DOHH2 (cell line): ENCODE data around the gene CLTA.

Experiments
- H3F3A ChIP-seq: fragments of 200-600 bp; sonication (generic), shearing (Covaris generic); 2 replicates; pipeline ENCODE4 v1.6.0; 2016; ENCODE audit warnings: antibody characterized with exemption, mild to moderate bottlenecking; ENCODE audit not compliant: control insufficient read depth, insufficient read depth
- H3K27ac ChIP-seq: fragments of 200-600 bp; sonication (generic); 2 replicates; pipeline ENCODE4 v1.5.1; 2014; ENCODE audit warnings: low read depth, mild to moderate bottlenecking, low read length, moderate library complexity
- H3K27me3 ChIP-seq: fragments of 200-600 bp; sonication (generic); 2 replicates; pipeline ENCODE4 v1.6.1; 2014; ENCODE audit warnings: mild to moderate bottlenecking, low read length, mixed read lengths; ENCODE audit not compliant: control insufficient read depth
- H3K36me3 ChIP-seq: fragments of 200-600 bp; sonication (generic); 2 replicates; pipeline ENCODE4 v1.6.1; 2014; ENCODE audit warnings: mild to moderate bottlenecking, low read length, moderate library complexity, mixed read lengths; ENCODE audit not compliant: control insufficient read depth
- H3K4me1 ChIP-seq: fragments of 200-600 bp; sonication (generic); 2 replicates; pipeline ENCODE4 v1.6.1; 2014; ENCODE audit warnings: mild to moderate bottlenecking, low read length, mixed read lengths; ENCODE audit not compliant: control insufficient read depth
- H3K4me2 ChIP-seq: fragments of 200-600 bp; sonication (generic); 2 replicates; pipeline ENCODE4 v1.6.0; 2014; ENCODE audit warnings: mild to moderate bottlenecking, low read length, moderate library complexity
- H3K4me3 ChIP-seq: fragments of 200-600 bp; sonication (generic); 2 replicates; pipeline ENCODE4 v1.5.1; 2014; ENCODE audit warnings: mild to moderate bottlenecking, low read length, mixed read lengths
- H3K79me2 ChIP-seq: fragments of 200-600 bp; sonication (generic); 2 replicates; pipeline ENCODE4 v1.6.1; 2014; ENCODE audit warnings: mild to moderate bottlenecking, low read length, mixed read lengths; ENCODE audit not compliant: control insufficient read depth
- H3K9me2 ChIP-seq: fragments of 200-600 bp; sonication (generic); replicated peaks from 2 replicates; pipeline ENCODE4 v1.6.1; 2014; ENCODE audit warnings: mild to moderate bottlenecking, low read length, mixed read lengths; ENCODE audit not compliant: control insufficient read depth
- H3K9me3 ChIP-seq: fragments of 200-600 bp; sonication (generic); 2 replicates; pipeline ENCODE4 v1.6.1; 2014; ENCODE audit warnings: antibody characterized with exemption, low read length, mixed read lengths; ENCODE audit not compliant: control insufficient read depth, insufficient read depth
- H4K20me1 ChIP-seq: fragments of 200-600 bp; sonication (generic); 2 replicates; pipeline ENCODE4 v1.6.0; 2014; ENCODE audit warnings: low read depth, mild to moderate bottlenecking, antibody characterized with exemption, low read length, moderate library complexity; ENCODE audit not compliant: control insufficient read depth, insufficient read depth
- CTCF ChIP-seq: fragments of 200-600 bp; sonication (generic); IDR thresholded peaks from one replicate; pipeline ENCODE4 v1.5.1; 2014; ENCODE audit warnings: antibody characterized with exemption, mild to moderate bottlenecking, low read depth, low read length; ENCODE audit not compliant: poor library complexity, severe bottlenecking
- EZH2phosphoT487 ChIP-seq: fragments of 200-600 bp; sonication (generic); IDR thresholded peaks from 2 replicates; pipeline ENCODE4 v1.6.1; 2017; ENCODE audit warnings: borderline replicate concordance, mild to moderate bottlenecking, antibody characterized with exemption, low read length, moderate library complexity, mixed read lengths

Gene CLTA

GRCh38 chr9:36145970-36146369 is 44.8 kb upstream of the CLTA start:
- Histone ChIP-seq H3F3A (no peaks in the 10 kb centered on the region), H3K9me2 (no peaks in the 10 kb centered on the region), H3K27me3 (peaks cover 5% of the 10 kb centered on the region), H3K27ac (no peak overlapping the region), H3K4me1 (peaks cover 3% of the 10 kb centered on the region), H4K20me1 (no peaks in the 10 kb centered on the region), H3K9me3 (no peaks in the 10 kb centered on the region), H3K79me2 (no peaks in the 10 kb centered on the region), H3K4me2 (no peak overlapping the region), H3K36me3 (no peaks in the 10 kb centered on the region), H3K4me3 (no peak overlapping the region)
- TF ChIP-seq EZH2phosphoT487: no peak
- no peak for TF ChIP-seq CTCF

GRCh38 chr9:36146651-36147050 is 44.1 kb upstream of the CLTA start:
- TF ChIP-seq CTCF (no peak), EZH2phosphoT487 (no peak)
- Histone ChIP-seq H3K9me3 (no peaks in the 10 kb centered on the region), H3F3A (no peaks in the 10 kb centered on the region), H4K20me1 (no peaks in the 10 kb centered on the region), H3K9me2 (no peaks in the 10 kb centered on the region), H3K27me3 (peaks cover 5% of the 10 kb centered on the region), H3K27ac (no peak overlapping the region), H3K4me1 (peaks cover 10% of the 10 kb centered on the region), H3K36me3 (no peaks in the 10 kb centered on the region), H3K4me3 (no peak overlapping the region), H3K79me2 (no peaks in the 10 kb centered on the region), H3K4me2 (no peak overlapping the region)

- no peaks in the 10 kb centered on the region for H3F3A ChIP-seq
- peaks cover 20% of the 10 kb centered on the region for H3K4me1 ChIP-seq
- H3K9me2 ChIP-seq: no peaks in the 10 kb centered on the region
- TF ChIP-seq CTCF (no peak), EZH2phosphoT487 (no peak)
- H3K4me3 ChIP-seq: no peak overlapping the region
- no peaks in the 10 kb centered on the region for H3K9me3 ChIP-seq
- peaks cover 5% of the 10 kb centered on the region for H3K27me3 ChIP-seq
- H3K27ac ChIP-seq: no peak overlapping the region
- H3K4me2 ChIP-seq: no peak overlapping the region
- no peaks in the 10 kb centered on the region for H3K79me2 ChIP-seq
- H4K20me1 ChIP-seq: no peaks in the 10 kb centered on the region
- no peaks in the 10 kb centered on the region for H3K36me3 ChIP-seq
Observed at GRCh38 chr9:36147441-36148175, 43.1 kb upstream of the CLTA start.
